Adrenal gland (tissue), 12 donors: ENCODE results near the gene NDUFB7. TPM values are rescaled to one million over a fixed set of nuclear protein-coding genes. Genes with fewer than 3 reads are reported as not detected.

Experiments
- DNase-seq, 7 donors: peaks; one replicate each; pipeline ENCODE4 v3.0.0-alpha.2; 2019 to 2020
- H3K27ac ChIP-seq, 5 donors: fragments of 200-600 bp; sonication (generic) in 4 of 5; 1 replicate in 3 of 5; 2 replicates in 2 of 5; pipeline versions ENCODE4 v1.5.1 to v1.8.0; 2016 to 2020; ENCODE audit warnings: mild to moderate bottlenecking in 1 of 5
- H3K27me3 ChIP-seq: fragments of 200-600 bp; 2 replicates; pipeline ENCODE4 v1.8.0; 2021
- H3K36me3 ChIP-seq, 2 donors: fragments of 200-600 bp; replicated peaks in 1 of 2; 1 replicate in 1 of 2; 2 replicates in 1 of 2; pipeline versions ENCODE4 v1.5.1 to v1.8.0; 2018 to 2022
- H3K4me1 ChIP-seq, 2 donors: fragments of 200-600 bp; replicated peaks in 1 of 2; 1 replicate in 1 of 2; 2 replicates in 1 of 2; pipeline versions ENCODE4 v1.5.1 to v1.8.0; 2018 to 2021
- H3K4me3 ChIP-seq, 4 donors: fragments of 200-600 bp; sonication (generic) in 3 of 4; one replicate each; pipeline ENCODE4 v1.5.1; 2016 to 2018
- H3K9me3 ChIP-seq, 3 donors: fragments of 200-600 bp; sonication (generic) in 1 of 3; replicated peaks in 1 of 3; 1 replicate in 2 of 3; 2 replicates in 1 of 3; pipeline versions ENCODE4 v1.5.1 to v1.8.0; 2016 to 2021
- CTCF ChIP-seq, 6 experiments: fragments of 450-650 bp in 4 of 6; fragments of 200-600 bp in 2 of 6; sonication (generic) in 1 of 6; IDR thresholded peaks; 1 replicate in 5 of 6; 2 replicates in 1 of 6; pipeline versions ENCODE4 v1.5.1 to v1.8.0; 2016 to 2021; ENCODE audit warnings: antibody characterized with exemption in 6 of 6, mild to moderate bottlenecking in 2 of 6, moderate library complexity in 1 of 6
- POLR2A ChIP-seq, 2 donors: fragments of 450-650 bp; IDR thresholded peaks; one replicate each; pipeline ENCODE4 v1.6.1; 2017; ENCODE audit warnings: antibody characterized with exemption in 2 of 2, mild to moderate bottlenecking in 2 of 2, moderate library complexity in 1 of 2
- WGBS, 4 donors: extraction: QIAGEN DNeasy Blood & Tissue Kit in 2 of 4; methylation state at CpG; one replicate each; pipeline versions ENCODE4 v1.1.5 to v1.1.7; 2013 to 2017; 5-methylcytosine and 5-hydroxymethylcytosine counted together
- intact Hi-C, 2 donors: fragments of 100-400 bp; cut with DNase I; formaldehyde crosslinking; loops; one replicate each; pipeline versions ENCODE4 v1.14.1 to v1.15.0; 2022 to 2023
- polyA plus RNA-seq, 3 donors: library from polyadenylated mRNA; stranded (reverse); fragments of 200-250 nt in 2 of 3; fragments of 350-450 nt in 1 of 3; fragmentation: Illumina TruSeq in 1 of 3; extraction: RNeasy Lipid Tissue Mini Kit (QIAGEN cat#74804) in 1 of 3; gene quantifications; one replicate each; pipeline ENCODE4 v1.2.3, GENCODE V29; 2013 to 2014
- total RNA-seq, 9 donors: library from RNA; depleted of rRNA in 4 of 9; stranded (reverse); fragments of >200 nt in 4 of 9; fragments of 120-200 nt in 1 of 9; fragmentation: NEBNext Ultra II Directional in 1 of 9; extraction: Animal tissue kit (Norgen Biotek cat#: 25700) in 1 of 9; gene quantifications; one replicate each; pipeline versions ENCODE4 v1.1.0 to v1.2.4, GENCODE V29; 2013 to 2023
- donor health status: healthy with polysubstance abuse.
- donor health status: Bipolar disorder and iron deficiency.
- donor health status: DM: yes; HTN: yes; CAD: no.
- donor health status: DM: no; HTN: no; CAD: no.
- donor health status: DM: no; HTN: no; CAD: no.
- donor health status: DM: yes; HTN: yes; CAD: no.

Gene NDUFB7
- total and polyA plus RNA-seq, 12 donors, result 19.1 to 848 (median 365) TPM

- peak; percentile 100 for DNase-seq
- WGBS, 4 donors, result 0% methylated on average over 29 to 59 of the region's 59 CpGs
- H3K4me1 ChIP-seq, result peaks cover 33 to 46% of the 10 kb centered on the region in 2 donors
- H3K27me3 ChIP-seq, result no peaks in the 10 kb centered on the region
- no peak for TF ChIP-seq CTCF (IDR thresholded peaks at IDR 0.05)
- peak; percentile 98 to 100 for TF ChIP-seq POLR2A (IDR thresholded peaks at IDR 0.05)
- peak within 1 kb of the TSS; percentile 79 to 98 (median 87) for H3K27ac ChIP-seq
- H3K36me3 ChIP-seq, result no peaks in the 10 kb centered on the region
- no peaks in the 10 kb centered on the region for H3K9me3 ChIP-seq
- intact Hi-C loops, result no loop called here
- H3K4me3 ChIP-seq, result peak within 1 kb of the TSS; percentile 40 to 87 (median 62)
These were observed 42.4 kb downstream of the NDUFB7 start, which contains the start of gene TECR for GRCh38 chr19:14529254-14530004. Gene TECR (plus strand): TSS chr19:14529594. CDS start chr19:14529697, 103 bp downstream.

- no peaks in the 10 kb centered on the region for H3K27me3 ChIP-seq
- DNase-seq, result peak in 3 of 7 donors; percentile 49 to 71 (median 53)
- TF ChIP-seq POLR2A (IDR thresholded peaks at IDR 0.05) (no peak), CTCF (IDR thresholded peaks at IDR 0.05) (no peak)
- no peaks in the 10 kb centered on the region for H3K36me3 ChIP-seq
- intact Hi-C loops, result no loop called here
- H3K27ac ChIP-seq, result peak overlapping the region in 3 of 5 donors; percentile 44 to 89 (median 57)
- peaks cover 29 to 42% of the 10 kb centered on the region in 2 donors for H3K4me1 ChIP-seq
- 28 to 33% (median 29%) methylated on average over 32 to 39 of the region's 39 CpGs for WGBS, 4 donors
- H3K4me3 ChIP-seq, result peak overlapping the region in 3 of 4 donors; percentile 33 to 78 (median 40)
- H3K9me3 ChIP-seq, result no peaks in the 10 kb centered on the region
These were observed 43.2 kb downstream of the NDUFB7 start for GRCh38 chr19:14528419-14529253.

GRCh38 chr19:14526423-14526822, 45.4 kb downstream of the NDUFB7 start:
- 80 to 91% (median 86%) methylated on average over 3 to 4 of the region's 4 CpGs for WGBS, 4 donors
- Histone ChIP-seq H3K9me3 (no peaks in the 10 kb centered on the region), H3K4me3 (no peak overlapping the region), H3K27me3 (no peaks in the 10 kb centered on the region), H3K4me1 (peaks cover 11 to 21% of the 10 kb centered on the region in 2 donors), H3K36me3 (no peaks in the 10 kb centered on the region), H3K27ac (no peak overlapping the region)
- no peak for DNase-seq
- intact Hi-C loops, result no loop called here
- TF ChIP-seq POLR2A (IDR thresholded peaks at IDR 0.05) (no peak), CTCF (IDR thresholded peaks at IDR 0.05) (no peak)

GRCh38 chr19:14525729-14526128, 46.1 kb downstream of the NDUFB7 start:
- H3K36me3 ChIP-seq, result no peaks in the 10 kb centered on the region
- H3K4me1 ChIP-seq, result peaks cover 8 to 15% of the 10 kb centered on the region in 2 donors
- TF ChIP-seq CTCF (IDR thresholded peaks at IDR 0.05) (no peak), POLR2A (IDR thresholded peaks at IDR 0.05) (no peak)
- H3K27ac ChIP-seq, result no peak overlapping the region
- no peaks in the 10 kb centered on the region for H3K27me3 ChIP-seq
- H3K9me3 ChIP-seq, result no peaks in the 10 kb centered on the region
- DNase-seq, result no peak
- 78 to 83% (median 81%) methylated on average over 5 to 6 of the region's 6 CpGs for WGBS, 4 donors
- H3K4me3 ChIP-seq, result no peak overlapping the region
- intact Hi-C loops, result no loop called here
